Caco-2 (cell line): Measurements from ENCODE around the gene SHQ1. TPM values are rescaled to one million over a fixed set of nuclear protein-coding genes. Genes with fewer than 3 reads are reported as not detected.

ENCODE experiments used
- Bru-seq: library from RNA; stranded (reverse); fragments of 400-500 nt; gene quantifications from one replicate; lab custom pipeline; 2021; lab: Mats Ljungman, UMichigan
- BruChase-seq, 2 experiments: library from RNA; stranded (reverse); fragments of 400-500 nt; gene quantifications; one replicate each; lab custom pipeline; 2021; lab: Mats Ljungman, UMichigan
- BruUV-seq: library from RNA; stranded (reverse); fragments of 400-500 nt; replicated peaks from 2 replicates; lab custom pipeline; 2021; lab: Mats Ljungman, UMichigan
- CTCF ChIA-PET: fragments of 300-600 bp; sonication (Branson Sonifier 250); formaldehyde crosslinking; loops from one replicate; lab custom pipeline; 2022; ENCODE audit warnings: antibody characterized with exemption; lab: Charles Lee
- POLR2A ChIA-PET: fragments of 300-600 bp; sonication (Branson Sonifier 250); formaldehyde crosslinking; loops from one replicate; lab custom pipeline; 2022; ENCODE audit warnings: antibody characterized with exemption; lab: Charles Lee
- DNase-seq, 2 experiments: peaks; one replicate each; pipeline versions ENCODE4 v3.0.0 to v3.0.0-alpha.2; 2020 to 2022
- H3K27me3 ChIP-seq: replicated peaks from 2 replicates; pipeline ENCODE4 v1.6.0; 2011; ENCODE audit warnings: low read length; ENCODE audit not compliant: control insufficient read depth, insufficient read depth
- H3K36me3 ChIP-seq: 2 replicates; pipeline ENCODE4 v1.5.1; 2011; ENCODE audit warnings: low read length; ENCODE audit not compliant: control insufficient read depth, insufficient read depth
- H3K4me1 ChIP-seq: fragments of 250-450 bp; sonication (Bioruptor Pico); 2 replicates; pipeline ENCODE4 v1.5.1; 2020; ENCODE audit warnings: mild to moderate bottlenecking
- H3K4me3 ChIP-seq: 2 replicates; pipeline ENCODE4 v1.5.1; 2011; ENCODE audit warnings: low read depth, mild to moderate bottlenecking, control low read depth, low read length
- H3K9me3 ChIP-seq: fragments of 250-450 bp; sonication (Bioruptor Pico); 2 replicates; pipeline ENCODE4 v1.5.1; 2020; ENCODE audit warnings: mild to moderate bottlenecking, moderate library complexity
- H3K27ac Mint-ChIP-seq: one replicate; pipeline ENCODE4 v1.8.0; 2022; ENCODE audit warnings: mixed read lengths; ENCODE audit not compliant: unreplicated experiment
- H3K27me3 Mint-ChIP-seq: one replicate; pipeline ENCODE4 v1.8.0; 2022; ENCODE audit warnings: mixed read lengths; ENCODE audit not compliant: insufficient read depth, unreplicated experiment
- H3K36me3 Mint-ChIP-seq: one replicate; pipeline ENCODE4 v1.8.0; 2022; ENCODE audit warnings: mild to moderate bottlenecking, mixed read lengths; ENCODE audit not compliant: insufficient read depth, unreplicated experiment
- H3K4me1 Mint-ChIP-seq: one replicate; pipeline ENCODE4 v1.8.0; 2022; ENCODE audit warnings: low read depth, mixed read lengths; ENCODE audit not compliant: unreplicated experiment
- H3K4me3 Mint-ChIP-seq: one replicate; pipeline ENCODE4 v1.8.0; 2022; ENCODE audit warnings: mild to moderate bottlenecking, moderate library complexity, mixed read lengths; ENCODE audit not compliant: unreplicated experiment
- H3K9me3 Mint-ChIP-seq: one replicate; pipeline ENCODE4 v1.8.0; 2022; ENCODE audit warnings: mixed read lengths; ENCODE audit not compliant: unreplicated experiment
- CTCF ChIP-seq, 2 experiments: fragments of 200-600 bp in 1 of 2; IDR thresholded peaks; 1 replicate in 1 of 2; 2 replicates in 1 of 2; pipeline versions ENCODE4 v1.5.1 to v1.8.0; 2011 to 2022; ENCODE audit warnings: antibody characterized with exemption in 1 of 2, control low read depth in 1 of 2, inconsistent platforms in 1 of 2, low read depth in 1 of 2, low read length in 1 of 2, mild to moderate bottlenecking in 1 of 2, moderate library complexity in 1 of 2; ENCODE audit not compliant: insufficient read depth in 1 of 2, severe bottlenecking in 1 of 2, unreplicated experiment in 1 of 2
- intact Hi-C: fragments of 100-400 bp; cut with micrococcal nuclease; formaldehyde crosslinking; loops from one replicate; pipeline ENCODE4 v1.10.0; 2022; ENCODE audit not compliant: unreplicated experiment
- long read RNA-seq: library from polyadenylated mRNA; stranded (forward); transcript quantifications from one replicate; pipeline ENCODE4 v2.0.0, GENCODE V29; 2022
- total RNA-seq: library from RNA; stranded (reverse); gene quantifications from 2 replicates; pipeline ENCODE4 v1.2.3, GENCODE V29; 2022

SHQ1 gene
- total RNA-seq (18.8 and 20.2 TPM in 2 replicates), Bru-seq, nascent RNA (percentile 65 among the genes with signal in this experiment), BruChase-seq, experiment 1, labeled RNA remaining after a 2-hour chase (percentile 68 among the genes with signal in this experiment), BruChase-seq, experiment 2, labeled RNA remaining after a 6-hour chase (percentile 64 among the genes with signal in this experiment)
- long read RNA-seq, transcript SHQ1-201 (11 exons, 2,879 nt) = major isoform, 21 of 26 reads
- long read RNA-seq, partial matches to known transcripts = 1 of 26 reads
- long read RNA-seq, other reads (novel, unspliced or antisense) = 4 of 26 reads

GRCh38 chr3:72847751-72848702 lies at the start of gene SHQ1:
Gene SHQ1, minus strand, starts transcription at chr3:72848445. Its CDS starts 105 bp downstream, at chr3:72848340.
- Mint-ChIP-seq H3K9me3 (no peaks in the 10 kb centered on the region), H3K27ac (peak within 1 kb of the TSS; percentile 92), H3K36me3 (peaks cover 5% of the 10 kb centered on the region), H3K4me3 (peak within 1 kb of the TSS; percentile 93), H3K27me3 (no peaks in the 10 kb centered on the region), H3K4me1 (peaks cover 8% of the 10 kb centered on the region)
- Histone ChIP-seq H3K27me3 (no peaks in the 10 kb centered on the region), H3K36me3 (no peaks in the 10 kb centered on the region), H3K9me3 (no peaks in the 10 kb centered on the region), H3K4me1 (0 out of 2 replicates have a peak, but pooled peaks cover 10% of the 10 kb centered on the region), H3K4me3 (peak within 1 kb of the TSS; percentile 87)
- intact Hi-C loops = loop anchor here (1.0 kb wide), 1 partner anchor 238 kb away; no protein-coding TSS in a partner anchor
- TSS peak; percentile 50 for BruUV-seq
- DNase-seq = peak; percentile 92 to 93
- ChIA-PET CTCF (interaction anchor here (0.6 kb wide), 1 partner anchor 1081 kb away, joined by 5 read pairs; no protein-coding TSS in a partner anchor), POLR2A (no interaction called here)
- no peak for TF ChIP-seq CTCF (IDR thresholded peaks at IDR 0.05; ENCODE audit: insufficient read depth in 1 of 2, low read depth in 1 of 2, low read length in 1 of 2, severe bottlenecking in 1 of 2, unreplicated experiment in 1 of 2)

- CTCF ChIA-PET = interaction anchor here (0.6 kb wide), 1 partner anchor 24 kb away, joined by 4 read pairs; no protein-coding TSS in a partner anchor
These were observed 49.4 kb upstream of the SHQ1 start for GRCh38 chr3:72897758-72898007.

More at GRCh38 chr3:72897758-72898007, 49.4 kb upstream of the SHQ1 start:
- H3K9me3 ChIP-seq = no peaks in the 10 kb centered on the region
- no peak for TF ChIP-seq CTCF (IDR thresholded peaks at IDR 0.05; ENCODE audit: insufficient read depth in 1 of 2, low read depth in 1 of 2, low read length in 1 of 2, severe bottlenecking in 1 of 2, unreplicated experiment in 1 of 2)
- intact Hi-C loops = no loop called here
- Mint-ChIP-seq H3K4me1 (peaks cover 9% of the 10 kb centered on the region), H3K9me3 (no peaks in the 10 kb centered on the region), H3K4me3 (no peak overlapping the region), H3K27ac (no peak overlapping the region), H3K27me3 (no peaks in the 10 kb centered on the region), H3K36me3 (no peaks in the 10 kb centered on the region)
- H3K4me3 ChIP-seq = no peak overlapping the region
- no peaks in the 10 kb centered on the region for H3K27me3 ChIP-seq
- H3K36me3 ChIP-seq = no peaks in the 10 kb centered on the region
- POLR2A ChIA-PET = no interaction called here
- BruUV-seq = no TSS peak
- DNase-seq = no peak
- no peaks in the 10 kb centered on the region for H3K4me1 ChIP-seq
